Endothelial cell of umbilical vein (primary cell): ENCODE data around the gene UBTD1. TPM values are rescaled to one million over a fixed set of nuclear protein-coding genes. Genes with fewer than 3 reads are reported as not detected.

Experiments used
- BruUV-seq: library from RNA; stranded (reverse); fragments of 400-500 nt; replicated peaks from 2 replicates; lab custom pipeline; 2021; lab: Mats Ljungman, UMichigan
- CTCF ChIA-PET: fragments of 300-600, 350-600 bp; sonication (Branson Sonifier 250); formaldehyde crosslinking; loops from one replicate; lab custom pipeline; 2021; ENCODE audit warnings: antibody characterized with exemption, inconsistent platforms; lab: Charles Lee
- POLR2A ChIA-PET: fragments of 300-600, 350-600 bp; sonication (Branson Sonifier 250); formaldehyde crosslinking; loops from one replicate; lab custom pipeline; 2021; ENCODE audit warnings: antibody characterized with exemption, inconsistent platforms; lab: Charles Lee
- DNase-seq: peaks from one replicate; pipeline ENCODE4 v3.0.0-alpha.2; 2011; ENCODE audit warnings: low read depth, low spot score
- FAIRE-seq: peaks from 2 replicates; lab custom pipeline; 2011; peaks lifted over from hg19 to GRCh38; lab: Jason Lieb, UNC
- H2AFZ ChIP-seq: 2 replicates; pipeline ENCODE4 v1.6.0; 2012; ENCODE audit warnings: low read depth, low read length, control low read depth, inconsistent platforms
- H3K27ac ChIP-seq: 2 replicates; pipeline ENCODE4 v1.5.1; 2011; ENCODE audit warnings: low read depth, mild to moderate bottlenecking, control low read depth, low read length, moderate library complexity; ENCODE audit not compliant: insufficient read depth
- H3K27me3 ChIP-seq, 2 experiments: 2 replicates each; pipeline versions ENCODE4 v1.6.0 to v1.6.1; 2011; ENCODE audit warnings: low read length in 2 of 2, mixed read lengths in 1 of 2; ENCODE audit not compliant: control insufficient read depth in 2 of 2, insufficient read depth in 2 of 2
- H3K36me3 ChIP-seq, 2 experiments: 2 replicates in 1 of 2; 3 replicates in 1 of 2; pipeline ENCODE4 v1.5.1; 2011; ENCODE audit warnings: low read length in 2 of 2, mild to moderate bottlenecking in 1 of 2, moderate library complexity in 1 of 2; ENCODE audit not compliant: control insufficient read depth in 2 of 2, insufficient read depth in 2 of 2; ENCODE audit errors: extremely low read depth in 1 of 2
- H3K4me1 ChIP-seq: 3 replicates; pipeline ENCODE4 v1.5.1; 2011; ENCODE audit warnings: mild to moderate bottlenecking, low read length; ENCODE audit not compliant: control insufficient read depth, insufficient read depth; ENCODE audit errors: extremely low read depth
- H3K4me2 ChIP-seq: 2 replicates; pipeline ENCODE4 v1.6.1; 2011; ENCODE audit warnings: low read length, control low read depth, mixed read lengths; ENCODE audit not compliant: insufficient read depth
- H3K4me3 ChIP-seq, 3 experiments: fragments of 200-600 bp in 1 of 3; sonication (generic), shearing (Covaris generic) in 1 of 3; replicated peaks in 1 of 3; 2 replicates each; pipeline ENCODE4 v1.5.1; 2011 to 2016; ENCODE audit warnings: control low read depth in 3 of 3, low read length in 3 of 3, mild to moderate bottlenecking in 2 of 3, inconsistent platforms in 1 of 3, low read depth in 1 of 3, moderate library complexity in 1 of 3; ENCODE audit not compliant: insufficient read depth in 1 of 3
- H3K79me2 ChIP-seq: 2 replicates; pipeline ENCODE4 v1.6.0; 2012; ENCODE audit warnings: low read length, inconsistent platforms; ENCODE audit not compliant: control insufficient read depth, insufficient read depth
- H3K9ac ChIP-seq: replicated peaks from 2 replicates; pipeline ENCODE3; 2011; ENCODE audit warnings: low read length, control low read depth; ENCODE audit not compliant: insufficient read depth; ENCODE audit errors: extremely low read depth
- H3K9me1 ChIP-seq: replicated peaks from 3 replicates; pipeline ENCODE4 v1.6.0; 2011; ENCODE audit warnings: mild to moderate bottlenecking, low read length; ENCODE audit not compliant: control insufficient read depth, insufficient read depth; ENCODE audit errors: extremely low read depth
- H3K9me3 ChIP-seq: replicated peaks from 2 replicates; pipeline ENCODE4 v1.5.1; 2012; ENCODE audit warnings: low read length, inconsistent platforms; ENCODE audit not compliant: control insufficient read depth, insufficient read depth
- H4K20me1 ChIP-seq: replicated peaks from 2 replicates; pipeline ENCODE3; 2011; ENCODE audit warnings: mild to moderate bottlenecking, low read length; ENCODE audit not compliant: control insufficient read depth, insufficient read depth; ENCODE audit errors: extremely low read depth
- EZH2 ChIP-seq: IDR thresholded peaks from 2 replicates; pipeline ENCODE4 v1.6.1; 2012; ENCODE audit warnings: borderline replicate concordance, low read depth, mild to moderate bottlenecking, moderate library complexity, low read length, inconsistent platforms; ENCODE audit not compliant: severe bottlenecking
- FOS ChIP-seq: IDR thresholded peaks from 2 replicates; pipeline ENCODE4 v1.6.1; 2011; ENCODE audit warnings: mild to moderate bottlenecking, low read length, moderate library complexity, borderline replicate concordance; ENCODE audit not compliant: insufficient read depth
- GATA2 ChIP-seq: IDR thresholded peaks from 2 replicates; pipeline ENCODE4 v1.7.0; 2011; ENCODE audit warnings: low read depth, mild to moderate bottlenecking, moderate library complexity, mixed read lengths, low read length; ENCODE audit not compliant: insufficient read length, insufficient read depth
- JUN ChIP-seq: IDR thresholded peaks from 2 replicates; pipeline ENCODE4 v1.6.1; 2011; ENCODE audit warnings: borderline replicate concordance, low read depth; ENCODE audit not compliant: insufficient read length, insufficient read depth
- MAX ChIP-seq: IDR thresholded peaks from 2 replicates; pipeline ENCODE4 v1.6.1; 2011; ENCODE audit not compliant: insufficient read depth, insufficient read length
- MYC ChIP-seq: IDR thresholded peaks from one replicate; pipeline ENCODE4 v1.6.1; 2011; ENCODE audit warnings: mild to moderate bottlenecking, low read depth, low read length
- POLR2A ChIP-seq: IDR thresholded peaks from 2 replicates; pipeline ENCODE4 v1.6.1; 2012; ENCODE audit warnings: low read depth, mild to moderate bottlenecking, control low read depth, low read length
- POLR2AphosphoS5 ChIP-seq: IDR thresholded peaks from 2 replicates; pipeline ENCODE4 v1.6.1; 2012; ENCODE audit warnings: low read depth, mild to moderate bottlenecking, control low read depth, low read length, moderate library complexity; ENCODE audit not compliant: insufficient read depth
- dilution Hi-C: fragments of 300-500 bp; cut with MboI; formaldehyde crosslinking; loops from one replicate; pipeline ENCODE4 v1.15.0; 2019; ENCODE audit warnings: low sequenced_read_pairs; ENCODE audit not compliant: extremely low pct_ligation_motif_present
- intact Hi-C: fragments of 100-400 bp; cut with micrococcal nuclease; formaldehyde crosslinking; loops from one replicate; pipeline ENCODE4 v1.10.0; 2022
- polyA plus RNA-seq, 4 experiments: library from polyadenylated mRNA; depleted of rRNA in 3 of 4; stranded (reverse) in 3 of 4; unstranded in 1 of 4; fragments of >200 nt; gene quantifications; 2 replicates each; pipeline versions ENCODE4 v1.2.1 to v1.2.3, GENCODE V29; 2011 to 2012; ENCODE audit warnings: missing spikeins in 1 of 4
- total RNA-seq: library from RNA; stranded (reverse); gene quantifications from 2 replicates; pipeline ENCODE4 v1.2.3, GENCODE V29; 2021
- TF ChIP-seq, protein P1 (sequence below), 2 donors: IDR thresholded peaks; 1 replicate in 1 of 2; 2 replicates in 1 of 2; pipeline ENCODE4 v1.5.1; 2011; ENCODE audit warnings: low read length in 2 of 2, mild to moderate bottlenecking in 2 of 2, moderate library complexity in 2 of 2, control low read depth in 1 of 2, inconsistent platforms in 1 of 2, low read depth in 1 of 2; ENCODE audit not compliant: insufficient read depth in 1 of 2; ENCODE audit errors: extremely low read depth in 1 of 2

The UBTD1 gene
- total and polyA plus RNA-seq, 2 donors (not counting 3 experiments of a cell fraction or from before 2014, with no cell fraction given) = 42.6 to 63.7 TPM

DNA sequence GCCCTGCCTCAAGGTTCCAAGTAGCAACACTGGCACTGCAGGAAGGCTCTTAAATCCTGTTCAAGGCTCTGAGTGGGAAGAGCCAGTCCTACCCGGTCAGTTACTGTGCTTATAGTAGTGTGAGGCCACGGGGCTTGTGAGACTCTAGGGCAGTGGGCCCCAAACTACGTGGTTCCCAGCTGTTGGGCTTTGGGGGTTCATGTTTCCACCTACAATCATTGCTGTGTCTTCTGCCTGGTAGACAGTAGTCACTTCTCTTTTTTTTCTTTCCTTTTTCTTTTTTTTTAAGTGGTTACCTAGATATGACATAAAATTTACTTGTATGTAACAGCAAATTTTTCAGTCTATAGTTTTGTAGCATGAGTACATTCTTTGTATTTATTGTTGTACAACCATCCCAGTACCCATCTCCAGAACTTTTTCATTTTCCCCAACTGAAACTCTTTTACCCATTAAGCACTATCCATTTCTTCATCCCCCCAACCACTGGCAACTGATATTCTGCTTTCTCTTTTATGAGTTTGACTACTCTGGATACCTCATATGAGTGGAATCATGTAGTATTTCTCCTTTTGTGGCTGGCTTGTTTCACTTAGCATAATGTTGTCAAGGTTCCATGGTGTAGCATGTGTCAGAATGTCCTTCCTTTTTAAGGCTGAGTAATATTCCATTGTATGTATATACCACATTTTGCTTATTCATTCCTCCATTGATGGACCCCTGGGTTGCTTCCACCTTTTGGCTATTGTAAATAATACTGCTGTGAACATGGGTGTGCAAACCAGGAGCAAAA, 7.7 kb downstream of the UBTD1 start:
- DNase-seq (no peak), FAIRE-seq (no peak)
- dilution Hi-C loops = no loop called here
- Histone ChIP-seq H3K79me2 (peaks cover 46% of the 10 kb centered on the region), H2AFZ (no peak overlapping the region), H3K4me3 (no peak overlapping the region), H3K4me1 (peaks cover 9% of the 10 kb centered on the region), H3K9me3 (no peaks in the 10 kb centered on the region), H3K4me2 (no peak overlapping the region), H3K36me3 (no peaks in the 10 kb centered on the region), H3K27ac (no peak overlapping the region), H3K27me3 (no peaks in the 10 kb centered on the region), H4K20me1 (peaks cover under 1% of the 10 kb centered on the region), H3K9me1 (no peaks in the 10 kb centered on the region), H3K9ac (no peak overlapping the region)
- ChIA-PET POLR2A (no interaction called here), CTCF (interaction anchor here (1.8 kb wide), 1 partner anchor 9 kb away, joined by 6 read pairs; no protein-coding TSS in a partner anchor)
- TF ChIP-seq, protein P1, sequence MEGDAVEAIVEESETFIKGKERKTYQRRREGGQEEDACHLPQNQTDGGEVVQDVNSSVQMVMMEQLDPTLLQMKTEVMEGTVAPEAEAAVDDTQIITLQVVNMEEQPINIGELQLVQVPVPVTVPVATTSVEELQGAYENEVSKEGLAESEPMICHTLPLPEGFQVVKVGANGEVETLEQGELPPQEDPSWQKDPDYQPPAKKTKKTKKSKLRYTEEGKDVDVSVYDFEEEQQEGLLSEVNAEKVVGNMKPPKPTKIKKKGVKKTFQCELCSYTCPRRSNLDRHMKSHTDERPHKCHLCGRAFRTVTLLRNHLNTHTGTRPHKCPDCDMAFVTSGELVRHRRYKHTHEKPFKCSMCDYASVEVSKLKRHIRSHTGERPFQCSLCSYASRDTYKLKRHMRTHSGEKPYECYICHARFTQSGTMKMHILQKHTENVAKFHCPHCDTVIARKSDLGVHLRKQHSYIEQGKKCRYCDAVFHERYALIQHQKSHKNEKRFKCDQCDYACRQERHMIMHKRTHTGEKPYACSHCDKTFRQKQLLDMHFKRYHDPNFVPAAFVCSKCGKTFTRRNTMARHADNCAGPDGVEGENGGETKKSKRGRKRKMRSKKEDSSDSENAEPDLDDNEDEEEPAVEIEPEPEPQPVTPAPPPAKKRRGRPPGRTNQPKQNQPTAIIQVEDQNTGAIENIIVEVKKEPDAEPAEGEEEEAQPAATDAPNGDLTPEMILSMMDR (IDR thresholded peaks at IDR 0.05; ENCODE audit: extremely low read depth in 1 of 2, insufficient read depth in 1 of 2, low read depth in 1 of 2, low read length in 2 of 2) = no peak
- TF ChIP-seq FOS (no peak), MYC (no peak), JUN (no peak), POLR2AphosphoS5 (no peak), MAX (no peak), POLR2A (no peak), EZH2 (no peak), GATA2 (no peak)
- no TSS peak for BruUV-seq
- intact Hi-C loops = no loop called here
